ENCODE data around the gene SLC25A22. TPM values are rescaled to one million over a fixed set of nuclear protein-coding genes. Genes with fewer than 3 reads are reported as not detected.

SLC25A22 gene
- total and polyA plus RNA-seq, 9 of the 15 experiments (the other 6 are each of a cell fraction or from before 2014, with no cell fraction given): 0.41 to 55.4 (median 11.4) TPM

GRCh38 chr11:763549-764321, 34.3 kb downstream of the SLC25A22 start (continued):
- no peak for TF ChIP-seq RBBP5 (IDR thresholded peaks at IDR 0.05; ENCODE audit: borderline replicate concordance, insufficient read depth, low read length, poor library complexity, severe bottlenecking)
- no peak for TF ChIP-seq ZNF41 (CRISPR knock-in tag; conservative IDR thresholded peaks at IDR 0.05)
- TF ChIP-seq, protein P1, sequence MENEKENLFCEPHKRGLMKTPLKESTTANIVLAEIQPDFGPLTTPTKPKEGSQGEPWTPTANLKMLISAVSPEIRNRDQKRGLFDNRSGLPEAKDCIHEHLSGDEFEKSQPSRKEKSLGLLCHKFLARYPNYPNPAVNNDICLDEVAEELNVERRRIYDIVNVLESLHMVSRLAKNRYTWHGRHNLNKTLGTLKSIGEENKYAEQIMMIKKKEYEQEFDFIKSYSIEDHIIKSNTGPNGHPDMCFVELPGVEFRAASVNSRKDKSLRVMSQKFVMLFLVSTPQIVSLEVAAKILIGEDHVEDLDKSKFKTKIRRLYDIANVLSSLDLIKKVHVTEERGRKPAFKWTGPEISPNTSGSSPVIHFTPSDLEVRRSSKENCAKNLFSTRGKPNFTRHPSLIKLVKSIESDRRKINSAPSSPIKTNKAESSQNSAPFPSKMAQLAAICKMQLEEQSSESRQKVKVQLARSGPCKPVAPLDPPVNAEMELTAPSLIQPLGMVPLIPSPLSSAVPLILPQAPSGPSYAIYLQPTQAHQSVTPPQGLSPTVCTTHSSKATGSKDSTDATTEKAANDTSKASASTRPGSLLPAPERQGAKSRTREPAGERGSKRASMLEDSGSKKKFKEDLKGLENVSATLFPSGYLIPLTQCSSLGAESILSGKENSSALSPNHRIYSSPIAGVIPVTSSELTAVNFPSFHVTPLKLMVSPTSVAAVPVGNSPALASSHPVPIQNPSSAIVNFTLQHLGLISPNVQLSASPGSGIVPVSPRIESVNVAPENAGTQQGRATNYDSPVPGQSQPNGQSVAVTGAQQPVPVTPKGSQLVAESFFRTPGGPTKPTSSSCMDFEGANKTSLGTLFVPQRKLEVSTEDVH (IDR thresholded peaks at IDR 0.05; ENCODE audit: low read depth, partially characterized antibody): peak; percentile 22
- TF ChIP-seq, protein P2, sequence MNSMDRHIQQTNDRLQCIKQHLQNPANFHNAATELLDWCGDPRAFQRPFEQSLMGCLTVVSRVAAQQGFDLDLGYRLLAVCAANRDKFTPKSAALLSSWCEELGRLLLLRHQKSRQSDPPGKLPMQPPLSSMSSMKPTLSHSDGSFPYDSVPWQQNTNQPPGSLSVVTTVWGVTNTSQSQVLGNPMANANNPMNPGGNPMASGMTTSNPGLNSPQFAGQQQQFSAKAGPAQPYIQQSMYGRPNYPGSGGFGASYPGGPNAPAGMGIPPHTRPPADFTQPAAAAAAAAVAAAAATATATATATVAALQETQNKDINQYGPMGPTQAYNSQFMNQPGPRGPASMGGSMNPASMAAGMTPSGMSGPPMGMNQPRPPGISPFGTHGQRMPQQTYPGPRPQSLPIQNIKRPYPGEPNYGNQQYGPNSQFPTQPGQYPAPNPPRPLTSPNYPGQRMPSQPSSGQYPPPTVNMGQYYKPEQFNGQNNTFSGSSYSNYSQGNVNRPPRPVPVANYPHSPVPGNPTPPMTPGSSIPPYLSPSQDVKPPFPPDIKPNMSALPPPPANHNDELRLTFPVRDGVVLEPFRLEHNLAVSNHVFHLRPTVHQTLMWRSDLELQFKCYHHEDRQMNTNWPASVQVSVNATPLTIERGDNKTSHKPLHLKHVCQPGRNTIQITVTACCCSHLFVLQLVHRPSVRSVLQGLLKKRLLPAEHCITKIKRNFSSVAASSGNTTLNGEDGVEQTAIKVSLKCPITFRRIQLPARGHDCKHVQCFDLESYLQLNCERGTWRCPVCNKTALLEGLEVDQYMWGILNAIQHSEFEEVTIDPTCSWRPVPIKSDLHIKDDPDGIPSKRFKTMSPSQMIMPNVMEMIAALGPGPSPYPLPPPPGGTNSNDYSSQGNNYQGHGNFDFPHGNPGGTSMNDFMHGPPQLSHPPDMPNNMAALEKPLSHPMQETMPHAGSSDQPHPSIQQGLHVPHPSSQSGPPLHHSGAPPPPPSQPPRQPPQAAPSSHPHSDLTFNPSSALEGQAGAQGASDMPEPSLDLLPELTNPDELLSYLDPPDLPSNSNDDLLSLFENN (IDR thresholded peaks at IDR 0.05; ENCODE audit: low read depth in 2 of 2, low read length in 2 of 2): 0 out of 4 replicates have a peak, but pooled peaks of 1 of the 2 experiments have one; percentile 2
- TF ChIP-seq, protein P3, sequence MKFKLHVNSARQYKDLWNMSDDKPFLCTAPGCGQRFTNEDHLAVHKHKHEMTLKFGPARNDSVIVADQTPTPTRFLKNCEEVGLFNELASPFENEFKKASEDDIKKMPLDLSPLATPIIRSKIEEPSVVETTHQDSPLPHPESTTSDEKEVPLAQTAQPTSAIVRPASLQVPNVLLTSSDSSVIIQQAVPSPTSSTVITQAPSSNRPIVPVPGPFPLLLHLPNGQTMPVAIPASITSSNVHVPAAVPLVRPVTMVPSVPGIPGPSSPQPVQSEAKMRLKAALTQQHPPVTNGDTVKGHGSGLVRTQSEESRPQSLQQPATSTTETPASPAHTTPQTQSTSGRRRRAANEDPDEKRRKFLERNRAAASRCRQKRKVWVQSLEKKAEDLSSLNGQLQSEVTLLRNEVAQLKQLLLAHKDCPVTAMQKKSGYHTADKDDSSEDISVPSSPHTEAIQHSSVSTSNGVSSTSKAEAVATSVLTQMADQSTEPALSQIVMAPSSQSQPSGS (CRISPR knock-in tag; IDR thresholded peaks at IDR 0.05): no peak
- TF ChIP-seq, protein P4, sequence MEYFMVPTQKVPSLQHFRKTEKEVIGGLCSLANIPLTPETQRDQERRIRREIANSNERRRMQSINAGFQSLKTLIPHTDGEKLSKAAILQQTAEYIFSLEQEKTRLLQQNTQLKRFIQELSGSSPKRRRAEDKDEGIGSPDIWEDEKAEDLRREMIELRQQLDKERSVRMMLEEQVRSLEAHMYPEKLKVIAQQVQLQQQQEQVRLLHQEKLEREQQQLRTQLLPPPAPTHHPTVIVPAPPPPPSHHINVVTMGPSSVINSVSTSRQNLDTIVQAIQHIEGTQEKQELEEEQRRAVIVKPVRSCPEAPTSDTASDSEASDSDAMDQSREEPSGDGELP (CRISPR knock-in tag; IDR thresholded peaks at IDR 0.05; ENCODE audit: borderline replicate concordance): 0 out of 2 replicates have a peak, but pooled peaks have one; percentile 20
- TF ChIP-seq ZNF12 (CRISPR knock-in tag; IDR thresholded peaks at IDR 0.05): no peak
- TF ChIP-seq PTRF (tag; IDR thresholded peaks at IDR 0.05): no peak
- TF ChIP-seq ZNF316 (IDR thresholded peaks at IDR 0.05): no peak
- TF ChIP-seq ARID1B (IDR thresholded peaks at IDR 0.05): no peak
- TF ChIP-seq KDM5B (IDR thresholded peaks at IDR 0.05; ENCODE audit: insufficient replicate concordance, low read depth, low read length): peak; percentile 8
- peak; percentile 33 for TF ChIP-seq HMGN3 (IDR thresholded peaks at IDR 0.05; ENCODE audit: borderline replicate concordance, extremely low read depth, insufficient read length, low read depth, low read length)
- no peak for TF ChIP-seq U2AF2 (optimal IDR thresholded peaks at IDR 0.05; ENCODE audit: low read depth, low read length)
- no peak for TF ChIP-seq NFE2 (IDR thresholded peaks at IDR 0.05; ENCODE audit: low read depth)
- TF ChIP-seq ZNF695 (CRISPR knock-in tag; IDR thresholded peaks at IDR 0.05): no peak
- TF ChIP-seq, protein P5, sequence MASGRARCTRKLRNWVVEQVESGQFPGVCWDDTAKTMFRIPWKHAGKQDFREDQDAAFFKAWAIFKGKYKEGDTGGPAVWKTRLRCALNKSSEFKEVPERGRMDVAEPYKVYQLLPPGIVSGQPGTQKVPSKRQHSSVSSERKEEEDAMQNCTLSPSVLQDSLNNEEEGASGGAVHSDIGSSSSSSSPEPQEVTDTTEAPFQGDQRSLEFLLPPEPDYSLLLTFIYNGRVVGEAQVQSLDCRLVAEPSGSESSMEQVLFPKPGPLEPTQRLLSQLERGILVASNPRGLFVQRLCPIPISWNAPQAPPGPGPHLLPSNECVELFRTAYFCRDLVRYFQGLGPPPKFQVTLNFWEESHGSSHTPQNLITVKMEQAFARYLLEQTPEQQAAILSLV (tag; IDR thresholded peaks at IDR 0.05): no peak

Data from K562 (cell line).